ENCODE data around the gene PCDHGB5. TPM values are rescaled to one million over a fixed set of nuclear protein-coding genes. Genes with fewer than 3 reads are reported as not detected.

PCDHGB5 gene
- total and polyA plus RNA-seq, 2 donors (not counting 3 experiments of a cell fraction or from before 2014, with no cell fraction given), result 10.1 to 14.4 TPM

DNA sequence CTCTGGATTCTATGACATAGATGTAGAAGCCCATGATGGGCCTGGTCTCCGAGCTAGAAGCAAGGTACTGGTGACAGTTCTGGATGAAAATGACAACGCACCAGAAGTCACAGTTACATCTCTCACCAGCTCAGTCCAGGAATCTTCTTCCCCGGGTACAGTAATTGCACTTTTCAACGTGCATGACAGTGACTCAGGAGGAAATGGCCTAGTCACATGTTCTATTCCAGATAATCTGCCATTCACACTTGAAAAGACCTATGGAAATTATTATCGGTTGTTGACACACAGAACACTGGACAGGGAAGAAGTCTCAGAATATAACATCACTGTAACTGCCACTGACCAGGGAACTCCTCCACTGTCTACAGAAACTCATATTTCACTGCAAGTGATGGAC is 41.6 kb upstream of the PCDHGB5 start:
- Histone ChIP-seq H4K20me1 (replicated peaks; ENCODE audit: control insufficient read depth, extremely low read depth, insufficient read depth, low read length) (no peaks in the 10 kb centered on the region), H3K27me3 (ENCODE audit: control insufficient read depth in 2 of 2, insufficient read depth in 2 of 2, low read length in 2 of 2) (peaks cover 28 to 58% of the 10 kb centered on the region in 2 experiments), H3K9me3 (replicated peaks; ENCODE audit: control insufficient read depth, insufficient read depth, low read length) (no peaks in the 10 kb centered on the region), H3K9me1 (replicated peaks; ENCODE audit: control insufficient read depth, extremely low read depth, insufficient read depth, low read length) (no peaks in the 10 kb centered on the region), H3K9ac (replicated peaks; ENCODE audit: extremely low read depth, insufficient read depth, low read length) (no peak overlapping the region), H3K4me2 (ENCODE audit: insufficient read depth, low read length) (no peak overlapping the region), H3K36me3 (ENCODE audit: control insufficient read depth in 2 of 2, extremely low read depth in 1 of 2, insufficient read depth in 2 of 2, low read length in 2 of 2) (no peaks in the 10 kb centered on the region), H3K4me1 (ENCODE audit: control insufficient read depth, extremely low read depth, insufficient read depth, low read length) (no peaks in the 10 kb centered on the region), H3K79me2 (ENCODE audit: control insufficient read depth, insufficient read depth, low read length) (no peaks in the 10 kb centered on the region), H2AFZ (ENCODE audit: low read depth, low read length) (no peak overlapping the region), H3K27ac (ENCODE audit: insufficient read depth, low read depth, low read length) (no peak overlapping the region), H3K4me3 (replicated peaks in 1 of 3; ENCODE audit: insufficient read depth in 1 of 3, low read depth in 1 of 3, low read length in 3 of 3) (no peak overlapping the region)
- intact Hi-C loops (cut with micrococcal nuclease) (no loop called here), dilution Hi-C loops (cut with MboI; ENCODE audit: extremely low pct_ligation_motif_present, low sequenced_read_pairs) (no loop called here)
- no TSS peak for BruUV-seq (replicated peaks)
- POLR2A ChIA-PET, result no interaction called here
- DNase-seq (ENCODE audit: low read depth, low spot score) (no peak), FAIRE-seq (no peak)
- TF ChIP-seq EZH2 (IDR thresholded peaks at IDR 0.05; ENCODE audit: borderline replicate concordance, low read depth, low read length, severe bottlenecking) (no peak), POLR2AphosphoS5 (IDR thresholded peaks at IDR 0.05; ENCODE audit: insufficient read depth, low read depth, low read length) (no peak), GATA2 (IDR thresholded peaks at IDR 0.05; ENCODE audit: insufficient read depth, insufficient read length, low read depth, low read length) (no peak), MYC (IDR thresholded peaks at IDR 0.05; ENCODE audit: low read depth, low read length) (no peak), FOS (IDR thresholded peaks at IDR 0.05; ENCODE audit: borderline replicate concordance, insufficient read depth, low read length) (no peak), MAX (IDR thresholded peaks at IDR 0.05; ENCODE audit: insufficient read depth, insufficient read length) (no peak)
- TF ChIP-seq, protein P1, sequence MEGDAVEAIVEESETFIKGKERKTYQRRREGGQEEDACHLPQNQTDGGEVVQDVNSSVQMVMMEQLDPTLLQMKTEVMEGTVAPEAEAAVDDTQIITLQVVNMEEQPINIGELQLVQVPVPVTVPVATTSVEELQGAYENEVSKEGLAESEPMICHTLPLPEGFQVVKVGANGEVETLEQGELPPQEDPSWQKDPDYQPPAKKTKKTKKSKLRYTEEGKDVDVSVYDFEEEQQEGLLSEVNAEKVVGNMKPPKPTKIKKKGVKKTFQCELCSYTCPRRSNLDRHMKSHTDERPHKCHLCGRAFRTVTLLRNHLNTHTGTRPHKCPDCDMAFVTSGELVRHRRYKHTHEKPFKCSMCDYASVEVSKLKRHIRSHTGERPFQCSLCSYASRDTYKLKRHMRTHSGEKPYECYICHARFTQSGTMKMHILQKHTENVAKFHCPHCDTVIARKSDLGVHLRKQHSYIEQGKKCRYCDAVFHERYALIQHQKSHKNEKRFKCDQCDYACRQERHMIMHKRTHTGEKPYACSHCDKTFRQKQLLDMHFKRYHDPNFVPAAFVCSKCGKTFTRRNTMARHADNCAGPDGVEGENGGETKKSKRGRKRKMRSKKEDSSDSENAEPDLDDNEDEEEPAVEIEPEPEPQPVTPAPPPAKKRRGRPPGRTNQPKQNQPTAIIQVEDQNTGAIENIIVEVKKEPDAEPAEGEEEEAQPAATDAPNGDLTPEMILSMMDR (IDR thresholded peaks at IDR 0.05; ENCODE audit: extremely low read depth in 1 of 2, insufficient read depth in 1 of 2, low read depth in 1 of 2, low read length in 2 of 2), result no peak
- CTCF ChIA-PET, result interaction anchor here (0.9 to 3.0 kb wide), 12 partner anchors 8 to 207 kb away, joined by 3 to 25 read pairs (median 6); partner anchors contain the start of genes PCDHGA11, PCDHGA12, PCDHGA2 and PCDHGA3
